Liver (tissue), 9 donors: Measurements from ENCODE around the gene ZNRD2. TPM values are rescaled to one million over a fixed set of nuclear protein-coding genes. Genes with fewer than 3 reads are reported as not detected.

ENCODE experiments used
- DNase-seq: peaks from one replicate; pipeline ENCODE4 v3.0.0-alpha.2; 2017; ENCODE audit warnings: low spot score
- H3K27ac ChIP-seq, 2 donors: one replicate each; pipeline ENCODE4 v1.7.0; 2013; ENCODE audit warnings: inconsistent platforms in 2 of 2, low read length in 2 of 2, control low read depth in 1 of 2, low read depth in 1 of 2, mild to moderate bottlenecking in 1 of 2
- H3K27me3 ChIP-seq, 4 donors: one replicate each; pipeline versions ENCODE4 v1.6.1 to v1.7.0; 2013; ENCODE audit warnings: low read length in 3 of 4, inconsistent platforms in 1 of 4, mild to moderate bottlenecking in 1 of 4, moderate library complexity in 1 of 4; ENCODE audit not compliant: control insufficient read depth in 4 of 4, insufficient read depth in 4 of 4
- H3K36me3 ChIP-seq, 4 donors: one replicate each; pipeline versions ENCODE4 v1.6.1 to v1.7.0; 2013; ENCODE audit warnings: low read length in 3 of 4, mild to moderate bottlenecking in 3 of 4, low read depth in 1 of 4, moderate library complexity in 1 of 4; ENCODE audit not compliant: control insufficient read depth in 4 of 4, insufficient read depth in 3 of 4
- H3K4me1 ChIP-seq, 4 donors: one replicate each; pipeline versions ENCODE4 v1.6.1 to v1.7.0; 2013; ENCODE audit warnings: low read length in 3 of 4, mild to moderate bottlenecking in 3 of 4, moderate library complexity in 1 of 4; ENCODE audit not compliant: control insufficient read depth in 4 of 4, insufficient read depth in 4 of 4
- H3K4me3 ChIP-seq, 3 donors: one replicate each; pipeline versions ENCODE4 v1.6.1 to v1.7.0; 2013; ENCODE audit warnings: low read length in 3 of 3, control low read depth in 1 of 3, low read depth in 1 of 3, mild to moderate bottlenecking in 1 of 3
- H3K9ac ChIP-seq, 2 donors: one replicate each; pipeline ENCODE4 v1.7.0; 2013; ENCODE audit warnings: low read length in 2 of 2, mild to moderate bottlenecking in 2 of 2, moderate library complexity in 2 of 2, control low read depth in 1 of 2, low read depth in 1 of 2
- H3K9me3 ChIP-seq, 4 donors: one replicate each; pipeline versions ENCODE4 v1.6.1 to v1.7.0; 2013; ENCODE audit warnings: low read length in 3 of 4; ENCODE audit not compliant: control insufficient read depth in 4 of 4
- EGR1 ChIP-seq, 2 donors: IDR thresholded peaks; 2 replicates each; pipeline ENCODE4 v1.6.1; 2016 to 2018; ENCODE audit warnings: antibody characterized with exemption in 2 of 2, low read depth in 2 of 2
- FOXA1 ChIP-seq: IDR thresholded peaks from 2 replicates; pipeline ENCODE4 v1.6.1; 2016; ENCODE audit warnings: antibody characterized with exemption
- GABPA ChIP-seq, 2 donors: IDR thresholded peaks in 1 of 2; conservative IDR thresholded peaks in 1 of 2; 2 replicates each; pipeline ENCODE4 v1.6.1; 2016; ENCODE audit warnings: antibody characterized with exemption in 2 of 2, mild to moderate bottlenecking in 1 of 2, moderate library complexity in 1 of 2
- HNF4G ChIP-seq: IDR thresholded peaks from 2 replicates; pipeline ENCODE4 v1.6.1; 2016; ENCODE audit warnings: antibody characterized with exemption
- RAD21 ChIP-seq, 2 donors: IDR thresholded peaks; 2 replicates each; pipeline ENCODE4 v1.6.1; 2016; ENCODE audit warnings: antibody characterized with exemption in 2 of 2, mild to moderate bottlenecking in 2 of 2
- RXRA ChIP-seq, 2 donors: IDR thresholded peaks; 2 replicates each; pipeline ENCODE4 v1.6.1; 2017 to 2018; ENCODE audit warnings: antibody characterized with exemption in 2 of 2, mild to moderate bottlenecking in 1 of 2
- SP1 ChIP-seq: IDR thresholded peaks from 2 replicates; pipeline ENCODE4 v1.6.1; 2018; ENCODE audit warnings: antibody characterized with exemption, mild to moderate bottlenecking
- WGBS: extraction: QIAGEN DNeasy Blood & Tissue Kit; methylation state at CpG from one replicate; pipeline ENCODE4 v1.1.7; 2013; 5-methylcytosine and 5-hydroxymethylcytosine counted together
- polyA plus RNA-seq, 2 donors: library from polyadenylated mRNA; stranded (reverse) in 1 of 2; unstranded in 1 of 2; fragments of 200-250 nt in 1 of 2; fragments of >200 nt in 1 of 2; fragmentation: Nextera tagmentation in 1 of 2; extraction: Ambion mirVana in 1 of 2; gene quantifications; one replicate each; pipeline versions ENCODE4 v1.2.1 to v1.2.3, GENCODE V29; 2013 to 2015
- total RNA-seq, 2 donors: library from RNA; depleted of rRNA; stranded (reverse); fragments of >200 nt; gene quantifications; one replicate each; pipeline ENCODE4 v1.2.3, GENCODE V29; 2014
- TF ChIP-seq, protein P1 (sequence below): IDR thresholded peaks from 2 replicates; pipeline ENCODE4 v1.6.1; 2016; ENCODE audit warnings: antibody characterized with exemption
- TF ChIP-seq, protein P2 (sequence below): IDR thresholded peaks from 2 replicates; pipeline ENCODE4 v1.6.1; 2016; ENCODE audit warnings: antibody characterized with exemption
- TF ChIP-seq, protein P3 (sequence below): IDR thresholded peaks from 2 replicates; pipeline ENCODE4 v1.6.1; 2016; ENCODE audit warnings: antibody characterized with exemption, mild to moderate bottlenecking
- donor health status: healthy.
- donor health status: healthy.
- donor health status: healthy.
- donor health status: healthy.
- donor health status: healthy.

ZNRD2 gene
- total and polyA plus RNA-seq, 4 donors, result 18.2 to 39.5 (median 28.0) TPM

DNA sequence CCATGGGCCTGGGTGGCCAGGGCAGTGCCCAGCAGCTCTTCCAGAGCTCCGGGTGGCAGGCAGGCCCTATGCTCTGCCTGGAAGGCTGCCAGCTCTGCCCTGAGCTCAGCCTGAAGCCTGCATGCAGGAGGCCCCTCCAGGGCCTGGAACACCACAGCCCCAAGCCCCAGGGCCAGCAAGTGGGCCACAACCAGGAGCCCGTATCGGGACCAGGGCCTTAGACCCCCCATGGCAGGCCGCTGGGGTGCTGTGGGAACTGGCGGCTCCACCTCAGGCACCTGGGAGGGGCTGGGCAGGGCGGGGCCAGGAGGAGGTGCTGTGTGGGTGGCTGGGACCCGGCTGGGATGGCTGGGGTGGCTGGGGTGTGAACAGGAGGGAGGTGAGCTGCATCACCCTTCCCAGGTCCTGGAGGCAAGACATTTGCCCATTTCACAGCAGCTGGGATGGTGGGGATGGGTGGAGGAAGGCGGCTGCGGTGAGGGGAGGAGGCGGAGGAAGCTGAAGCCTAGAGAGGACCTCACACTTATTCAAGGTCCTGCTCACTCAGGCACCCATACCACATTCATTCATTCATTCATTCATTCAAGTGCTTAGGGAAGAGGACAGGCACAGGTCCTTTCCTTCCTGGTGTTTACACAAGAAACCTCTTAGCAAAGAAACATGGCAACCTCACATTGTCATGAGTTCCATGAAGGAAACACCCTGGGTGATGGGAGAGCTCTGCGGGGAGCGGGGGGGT lies 25.4 kb downstream of the ZNRD2 start, which contains the start of gene KCNK7:
TSS of gene KCNK7 (minus strand) at position 258 of the 739 bp plus-strand sequence. CDS start at position 230, 28 bp downstream.
- WGBS, result 65% methylated on average over 12 of the region's 12 CpGs
- no peak within 1 kb of the TSS for H3K9ac ChIP-seq
- no peak for DNase-seq
- peaks cover 0 to 26% (median 11%) of the 10 kb centered on the region in 4 donors for H3K36me3 ChIP-seq
- H3K9me3 ChIP-seq, result no peaks in the 10 kb centered on the region
- H3K4me1 ChIP-seq, result peaks cover 0 to 3% (median 0%) of the 10 kb centered on the region in 4 donors
- H3K27ac ChIP-seq, result no peak within 1 kb of the TSS
- no peak for TF ChIP-seq FOXA1
- TF ChIP-seq, protein P1, sequence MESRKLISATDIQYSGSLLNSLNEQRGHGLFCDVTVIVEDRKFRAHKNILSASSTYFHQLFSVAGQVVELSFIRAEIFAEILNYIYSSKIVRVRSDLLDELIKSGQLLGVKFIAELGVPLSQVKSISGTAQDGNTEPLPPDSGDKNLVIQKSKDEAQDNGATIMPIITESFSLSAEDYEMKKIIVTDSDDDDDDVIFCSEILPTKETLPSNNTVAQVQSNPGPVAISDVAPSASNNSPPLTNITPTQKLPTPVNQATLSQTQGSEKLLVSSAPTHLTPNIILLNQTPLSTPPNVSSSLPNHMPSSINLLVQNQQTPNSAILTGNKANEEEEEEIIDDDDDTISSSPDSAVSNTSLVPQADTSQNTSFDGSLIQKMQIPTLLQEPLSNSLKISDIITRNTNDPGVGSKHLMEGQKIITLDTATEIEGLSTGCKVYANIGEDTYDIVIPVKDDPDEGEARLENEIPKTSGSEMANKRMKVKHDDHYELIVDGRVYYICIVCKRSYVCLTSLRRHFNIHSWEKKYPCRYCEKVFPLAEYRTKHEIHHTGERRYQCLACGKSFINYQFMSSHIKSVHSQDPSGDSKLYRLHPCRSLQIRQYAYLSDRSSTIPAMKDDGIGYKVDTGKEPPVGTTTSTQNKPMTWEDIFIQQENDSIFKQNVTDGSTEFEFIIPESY, result no peak
- TF ChIP-seq GABPA (IDR thresholded peaks at IDR 0.05 in 1 of 2, conservative IDR thresholded peaks at IDR 0.05 in 1 of 2), result no peak
- no peak for TF ChIP-seq SP1
- TF ChIP-seq RAD21 (IDR thresholded peaks at IDR 0.05), result no peak
- no peak for TF ChIP-seq RXRA (IDR thresholded peaks at IDR 0.05)
- TF ChIP-seq, protein P2, sequence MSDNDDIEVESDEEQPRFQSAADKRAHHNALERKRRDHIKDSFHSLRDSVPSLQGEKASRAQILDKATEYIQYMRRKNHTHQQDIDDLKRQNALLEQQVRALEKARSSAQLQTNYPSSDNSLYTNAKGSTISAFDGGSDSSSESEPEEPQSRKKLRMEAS, result no peak
- H3K27me3 ChIP-seq, result no peaks in the 10 kb centered on the region
- H3K4me3 ChIP-seq, result no peak within 1 kb of the TSS

DNA sequence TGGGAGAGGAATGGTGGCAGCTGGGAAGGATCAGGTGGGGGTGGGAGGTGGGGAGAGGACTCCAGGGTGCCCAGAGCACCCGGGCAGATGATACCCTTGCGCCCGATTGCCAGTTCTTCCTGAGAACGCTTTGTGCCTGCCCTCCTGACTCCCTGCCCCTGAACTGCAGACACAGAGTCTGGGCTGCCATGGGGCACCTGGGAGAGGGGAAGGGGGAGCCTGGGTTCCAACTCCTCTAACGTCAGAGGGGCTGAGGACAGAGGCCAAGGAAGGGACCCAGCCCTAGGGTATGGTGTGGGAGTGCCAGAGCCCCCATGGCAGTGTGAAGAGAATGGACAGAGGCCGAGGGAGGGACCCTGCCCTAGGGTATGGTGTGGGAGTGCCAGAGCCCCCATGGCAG lies 26.2 kb downstream of the ZNRD2 start:
- 80% methylated on average over 6 of the region's 6 CpGs for WGBS
- H3K36me3 ChIP-seq, result peaks cover 0 to 29% (median 13%) of the 10 kb centered on the region in 4 donors

More for the DNA sequence above, 26.2 kb downstream of the ZNRD2 start:
- Histone ChIP-seq H3K4me3 (no peak overlapping the region), H3K4me1 (peaks cover 0 to 3% (median 0%) of the 10 kb centered on the region in 4 donors), H3K9me3 (no peaks in the 10 kb centered on the region), H3K27ac (no peak overlapping the region), H3K27me3 (no peaks in the 10 kb centered on the region), H3K9ac (no peak overlapping the region)
- DNase-seq, result no peak
- TF ChIP-seq HNF4G, result no peak
- no peak for TF ChIP-seq RAD21 (IDR thresholded peaks at IDR 0.05)
- TF ChIP-seq EGR1 (IDR thresholded peaks at IDR 0.05; ENCODE audit: low read depth in 2 of 2), result no peak
- no peak for TF ChIP-seq GABPA (IDR thresholded peaks at IDR 0.05 in 1 of 2, conservative IDR thresholded peaks at IDR 0.05 in 1 of 2)
- TF ChIP-seq, protein P3, sequence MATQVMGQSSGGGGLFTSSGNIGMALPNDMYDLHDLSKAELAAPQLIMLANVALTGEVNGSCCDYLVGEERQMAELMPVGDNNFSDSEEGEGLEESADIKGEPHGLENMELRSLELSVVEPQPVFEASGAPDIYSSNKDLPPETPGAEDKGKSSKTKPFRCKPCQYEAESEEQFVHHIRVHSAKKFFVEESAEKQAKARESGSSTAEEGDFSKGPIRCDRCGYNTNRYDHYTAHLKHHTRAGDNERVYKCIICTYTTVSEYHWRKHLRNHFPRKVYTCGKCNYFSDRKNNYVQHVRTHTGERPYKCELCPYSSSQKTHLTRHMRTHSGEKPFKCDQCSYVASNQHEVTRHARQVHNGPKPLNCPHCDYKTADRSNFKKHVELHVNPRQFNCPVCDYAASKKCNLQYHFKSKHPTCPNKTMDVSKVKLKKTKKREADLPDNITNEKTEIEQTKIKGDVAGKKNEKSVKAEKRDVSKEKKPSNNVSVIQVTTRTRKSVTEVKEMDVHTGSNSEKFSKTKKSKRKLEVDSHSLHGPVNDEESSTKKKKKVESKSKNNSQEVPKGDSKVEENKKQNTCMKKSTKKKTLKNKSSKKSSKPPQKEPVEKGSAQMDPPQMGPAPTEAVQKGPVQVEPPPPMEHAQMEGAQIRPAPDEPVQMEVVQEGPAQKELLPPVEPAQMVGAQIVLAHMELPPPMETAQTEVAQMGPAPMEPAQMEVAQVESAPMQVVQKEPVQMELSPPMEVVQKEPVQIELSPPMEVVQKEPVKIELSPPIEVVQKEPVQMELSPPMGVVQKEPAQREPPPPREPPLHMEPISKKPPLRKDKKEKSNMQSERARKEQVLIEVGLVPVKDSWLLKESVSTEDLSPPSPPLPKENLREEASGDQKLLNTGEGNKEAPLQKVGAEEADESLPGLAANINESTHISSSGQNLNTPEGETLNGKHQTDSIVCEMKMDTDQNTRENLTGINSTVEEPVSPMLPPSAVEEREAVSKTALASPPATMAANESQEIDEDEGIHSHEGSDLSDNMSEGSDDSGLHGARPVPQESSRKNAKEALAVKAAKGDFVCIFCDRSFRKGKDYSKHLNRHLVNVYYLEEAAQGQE, result no peak
- TF ChIP-seq, protein P1, result no peak
